Heart left ventricle (tissue), 16 donors: ENCODE data around the gene PAK2. TPM values are rescaled to one million over a fixed set of nuclear protein-coding genes. Genes with fewer than 3 reads are reported as not detected.

ENCODE experiments used
- ATAC-seq, 4 donors: fragments of 200-7000 bp; cut with Tn5 transposase; one replicate each; pipeline ENCODE4 v1.9.1; 2020 to 2022; ENCODE audit warnings: moderate library complexity in 4 of 4, mild to moderate bottlenecking in 3 of 4, moderate number of reproducible peaks in 1 of 4
- DNase-seq, 5 donors: peaks; one replicate each; pipeline ENCODE4 v3.0.0-alpha.2; 2020
- H3K27ac ChIP-seq, 12 donors: fragments of 200-600 bp; sonication (generic) in 4 of 12; one replicate each; pipeline versions ENCODE4 v1.5.0 to v1.8.0; 2016 to 2022; ENCODE audit warnings: mild to moderate bottlenecking in 2 of 12
- H3K27me3 ChIP-seq, 9 donors: fragments of 200-600 bp; sonication (generic) in 2 of 9; one replicate each; pipeline versions ENCODE4 v1.5.1 to v1.8.0; 2016 to 2022; ENCODE audit warnings: mild to moderate bottlenecking in 3 of 9
- H3K36me3 ChIP-seq, 9 donors: fragments of 200-600 bp; sonication (generic) in 2 of 9; one replicate each; pipeline versions ENCODE4 v1.5.0 to v1.8.0; 2018 to 2022; ENCODE audit warnings: mild to moderate bottlenecking in 2 of 9
- H3K4me1 ChIP-seq, 12 donors: fragments of 200-600 bp; sonication (generic) in 4 of 12; one replicate each; pipeline versions ENCODE4 v1.5.0 to v1.8.0; 2016 to 2022; ENCODE audit warnings: mild to moderate bottlenecking in 3 of 12
- H3K4me3 ChIP-seq, 12 donors: fragments of 200-600 bp; sonication (generic) in 4 of 12; one replicate each; pipeline versions ENCODE4 v1.5.0 to v1.8.0; 2017 to 2022; ENCODE audit warnings: mild to moderate bottlenecking in 9 of 12, moderate library complexity in 4 of 12
- H3K9me3 ChIP-seq, 12 donors: fragments of 200-600 bp; sonication (generic) in 4 of 12; one replicate each; pipeline versions ENCODE4 v1.5.0 to v1.8.0; 2016 to 2022; ENCODE audit warnings: mild to moderate bottlenecking in 1 of 12
- POLR2A ChIP-seq, 2 donors: fragments of 450-650 bp; IDR thresholded peaks; one replicate each; pipeline ENCODE4 v1.6.1; 2017; ENCODE audit warnings: antibody characterized with exemption in 2 of 2, mild to moderate bottlenecking in 2 of 2, moderate library complexity in 2 of 2
- WGBS, 4 donors: extraction: QIAGEN DNeasy Blood & Tissue Kit in 2 of 4; methylation state at CpG; one replicate each; pipeline versions ENCODE4 v1.1.5 to v1.1.7; 2013 to 2018; 5-methylcytosine and 5-hydroxymethylcytosine counted together
- intact Hi-C, 10 donors: fragments of 100-400 bp; cut with DNase I; formaldehyde crosslinking; loops; one replicate each; pipeline versions ENCODE4 v1.11.1 to v1.14.2; 2022
- polyA plus RNA-seq, 2 donors: library from polyadenylated mRNA; stranded (reverse); fragments of 200-250 nt; gene quantifications; one replicate each; pipeline ENCODE4 v1.2.3, GENCODE V29; 2013
- total RNA-seq, 9 donors: library from RNA; depleted of rRNA in 2 of 9; stranded (reverse); fragments of >200 nt in 2 of 9; fragmentation: NEBNext Ultra II Directional in 3 of 9; extraction: Animal tissue kit (Norgen Biotek cat#: 25700) in 3 of 9; gene quantifications; one replicate each; pipeline versions ENCODE4 v1.1.0 to v1.2.4, GENCODE V29; 2016 to 2023
- TF ChIP-seq, protein P1 (sequence below), 12 donors: fragments of 200-600 bp; sonication (generic) in 4 of 12; IDR thresholded peaks; one replicate each; pipeline versions ENCODE4 v1.5.0 to v1.8.0; 2018 to 2022; ENCODE audit warnings: antibody characterized with exemption in 12 of 12, mild to moderate bottlenecking in 5 of 12
- donor health status: ischemic (EF 13 %, LVEDD 7.1; RV severe dilation, severe dysfunction).
- donor health status: healthy with polysubstance abuse.
- donor health status: DM: no; HTN: yes; CAD: no.
- donor health status: DM: no; HTN: no; CAD: no.
- donor health status: ischemic (EF 25% LVEDD 6.9; RV normal size, moderate dysfunction).
- donor health status: ischemic (EF 25% LVEDD 5.7; RV mildly dilated, moderate dysfunction).
- donor health status: healthy.
- donor health status: DM: yes; HTN: yes; CAD: no.
- donor health status: ischemic (EF 35%, LVEDD 5.7; RV mildly dilated, moderate dysfunction).
- donor health status: nonischemic (EF 11% LVEDD 7.7; RV severe dilation, severe dysfunction).
- donor health status: DM: yes; HTN: yes; CAD: no.
- donor health status: PGD.
- donor health status: ischemic (EF 29% LVEDD 5.4; RV normal size, mild dysfunction).
- donor health status: nonischemic (EF 23%, LVEDD 6.1; RV moderate dilation, normal function).

Gene PAK2
- total and polyA plus RNA-seq, 11 donors = 17.0 to 67.8 (median 48.3) TPM

- 0 to 12% (median 8%) methylated on average over 1 of the region's 1 CpG for WGBS, 4 donors
- peaks cover 0 to 43% (median 0%) of the 10 kb centered on the region in 12 donors for H3K4me1 ChIP-seq
- intact Hi-C loops = no loop called here
- no peak for ATAC-seq
- no peak overlapping the region for H3K4me3 ChIP-seq
- H3K27me3 ChIP-seq = no peaks in the 10 kb centered on the region
- no peaks in the 10 kb centered on the region for H3K9me3 ChIP-seq
- DNase-seq = no peak
- no peaks in the 10 kb centered on the region for H3K36me3 ChIP-seq
- TF ChIP-seq, protein P1, sequence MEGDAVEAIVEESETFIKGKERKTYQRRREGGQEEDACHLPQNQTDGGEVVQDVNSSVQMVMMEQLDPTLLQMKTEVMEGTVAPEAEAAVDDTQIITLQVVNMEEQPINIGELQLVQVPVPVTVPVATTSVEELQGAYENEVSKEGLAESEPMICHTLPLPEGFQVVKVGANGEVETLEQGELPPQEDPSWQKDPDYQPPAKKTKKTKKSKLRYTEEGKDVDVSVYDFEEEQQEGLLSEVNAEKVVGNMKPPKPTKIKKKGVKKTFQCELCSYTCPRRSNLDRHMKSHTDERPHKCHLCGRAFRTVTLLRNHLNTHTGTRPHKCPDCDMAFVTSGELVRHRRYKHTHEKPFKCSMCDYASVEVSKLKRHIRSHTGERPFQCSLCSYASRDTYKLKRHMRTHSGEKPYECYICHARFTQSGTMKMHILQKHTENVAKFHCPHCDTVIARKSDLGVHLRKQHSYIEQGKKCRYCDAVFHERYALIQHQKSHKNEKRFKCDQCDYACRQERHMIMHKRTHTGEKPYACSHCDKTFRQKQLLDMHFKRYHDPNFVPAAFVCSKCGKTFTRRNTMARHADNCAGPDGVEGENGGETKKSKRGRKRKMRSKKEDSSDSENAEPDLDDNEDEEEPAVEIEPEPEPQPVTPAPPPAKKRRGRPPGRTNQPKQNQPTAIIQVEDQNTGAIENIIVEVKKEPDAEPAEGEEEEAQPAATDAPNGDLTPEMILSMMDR (IDR thresholded peaks at IDR 0.05) = peak in 4 of 12 donors; percentile 6 to 27 (median 18)
- TF ChIP-seq POLR2A (IDR thresholded peaks at IDR 0.05) = no peak
- no peak overlapping the region for H3K27ac ChIP-seq
These were observed 45.4 kb upstream of the PAK2 start for GRCh38 chr3:196694202-196694638.

- intact Hi-C loops = no loop called here
- no peak for DNase-seq
- H3K4me3 ChIP-seq = no peak overlapping the region
- TF ChIP-seq, protein P1 (IDR thresholded peaks at IDR 0.05) = no peak
- TF ChIP-seq POLR2A (IDR thresholded peaks at IDR 0.05) = no peak
- WGBS, 4 donors = 93 to 96% (median 94%) methylated on average over 17 of the region's 17 CpGs
- ATAC-seq = peak in 2 of 4 donors; percentile 11 to 48
- H3K36me3 ChIP-seq = no peaks in the 10 kb centered on the region
- no peak overlapping the region for H3K27ac ChIP-seq
- H3K9me3 ChIP-seq = no peaks in the 10 kb centered on the region
- H3K4me1 ChIP-seq = peaks cover 0 to 34% (median 0%) of the 10 kb centered on the region in 12 donors
- H3K27me3 ChIP-seq = no peaks in the 10 kb centered on the region
These were observed 44.5 kb upstream of the PAK2 start for GRCh38 chr3:196694941-196695848.

- peaks cover 0 to 29% (median 0%) of the 10 kb centered on the region in 12 donors for H3K4me1 ChIP-seq
- WGBS, 4 donors = 85 to 91% (median 89%) methylated on average over 5 of the region's 5 CpGs
- no peak overlapping the region for H3K4me3 ChIP-seq
- no peak for TF ChIP-seq POLR2A (IDR thresholded peaks at IDR 0.05)
- TF ChIP-seq, protein P1 (IDR thresholded peaks at IDR 0.05) = no peak
- intact Hi-C loops = no loop called here
- H3K9me3 ChIP-seq = no peaks in the 10 kb centered on the region
- ATAC-seq = no peak
- no peak for DNase-seq
- H3K36me3 ChIP-seq = no peaks in the 10 kb centered on the region
- no peak overlapping the region for H3K27ac ChIP-seq
- H3K27me3 ChIP-seq = no peaks in the 10 kb centered on the region
These were observed 43.8 kb upstream of the PAK2 start for GRCh38 chr3:196695849-196696226.

GRCh38 chr3:196697270-196697669, 42.4 kb upstream of the PAK2 start:
- Histone ChIP-seq H3K27me3 (no peaks in the 10 kb centered on the region), H3K27ac (no peak overlapping the region), H3K36me3 (no peaks in the 10 kb centered on the region), H3K4me3 (no peak overlapping the region), H3K9me3 (no peaks in the 10 kb centered on the region), H3K4me1 (peaks cover 0 to 17% (median 0%) of the 10 kb centered on the region in 12 donors)
- TF ChIP-seq, protein P1 (IDR thresholded peaks at IDR 0.05) = no peak
- no peak for TF ChIP-seq POLR2A (IDR thresholded peaks at IDR 0.05)
- ATAC-seq = no peak
- no peak for DNase-seq
- intact Hi-C loops = no loop called here
- WGBS, 4 donors = 76 to 90% (median 82%) methylated on average over 5 of the region's 5 CpGs
